ENCODE measurements around the gene APLNR.

The APLNR gene

GRCh38 chr11:57219021-57219627 lies 17.9 kb downstream of the APLNR start:
- no peak for TF ChIP-seq CTCF (IDR thresholded peaks at IDR 0.05; ENCODE audit: low read depth, low read length)
- TF ChIP-seq EZH2phosphoT487 (IDR thresholded peaks at IDR 0.05; ENCODE audit: low read depth), result no peak
- Histone ChIP-seq H3K4me1 (ENCODE audit: low read length) (no peaks in the 10 kb centered on the region), H3K9ac (ENCODE audit: low read length) (no peak overlapping the region), H3K36me3 (replicated peaks; ENCODE audit: low read depth, low read length) (no peaks in the 10 kb centered on the region), H4K20me1 (ENCODE audit: insufficient read depth, low read length) (no peaks in the 10 kb centered on the region), H3K27me3 (ENCODE audit: low read depth, low read length) (peaks cover 56% of the 10 kb centered on the region), H3K27ac (ENCODE audit: low read length) (no peak overlapping the region), H3K4me3 (ENCODE audit: low read length) (no peak overlapping the region), H3K9me3 (ENCODE audit: insufficient read depth, low read length) (no peaks in the 10 kb centered on the region), H2AFZ (ENCODE audit: low read depth, low read length) (no peak overlapping the region), H3K79me2 (ENCODE audit: low read length) (no peaks in the 10 kb centered on the region), H3K4me2 (ENCODE audit: low read length) (no peak overlapping the region)

- no peak overlapping the region for H3K4me3 ChIP-seq (ENCODE audit: low read length)
- no peak overlapping the region for H3K9ac ChIP-seq (ENCODE audit: low read length)
- H3K79me2 ChIP-seq (ENCODE audit: low read length), result no peaks in the 10 kb centered on the region
- TF ChIP-seq EZH2phosphoT487 (IDR thresholded peaks at IDR 0.05; ENCODE audit: low read depth) (no peak), CTCF (IDR thresholded peaks at IDR 0.05; ENCODE audit: low read depth, low read length) (no peak)
- H4K20me1 ChIP-seq (ENCODE audit: insufficient read depth, low read length), result no peaks in the 10 kb centered on the region
- H3K36me3 ChIP-seq (replicated peaks; ENCODE audit: low read depth, low read length), result no peaks in the 10 kb centered on the region
- H3K4me1 ChIP-seq (ENCODE audit: low read length), result peaks cover 6% of the 10 kb centered on the region
- no peak overlapping the region for H2AFZ ChIP-seq (ENCODE audit: low read depth, low read length)
- H3K27ac ChIP-seq (ENCODE audit: low read length), result no peak overlapping the region
- H3K27me3 ChIP-seq (ENCODE audit: low read depth, low read length), result peaks cover 43% of the 10 kb centered on the region
- H3K4me2 ChIP-seq (ENCODE audit: low read length), result no peak overlapping the region
- H3K9me3 ChIP-seq (ENCODE audit: insufficient read depth, low read length), result no peaks in the 10 kb centered on the region
Measured at GRCh38 chr11:57217053-57217452, 20.0 kb downstream of the APLNR start.

GRCh38 chr11:57216463-57216862 lies 20.6 kb downstream of the APLNR start:
- no peaks in the 10 kb centered on the region for H4K20me1 ChIP-seq (ENCODE audit: insufficient read depth, low read length)
- peaks cover 39% of the 10 kb centered on the region for H3K27me3 ChIP-seq (ENCODE audit: low read depth, low read length)
- no peak for TF ChIP-seq CTCF (IDR thresholded peaks at IDR 0.05; ENCODE audit: low read depth, low read length)
- TF ChIP-seq EZH2phosphoT487 (IDR thresholded peaks at IDR 0.05; ENCODE audit: low read depth), result no peak
- H2AFZ ChIP-seq (ENCODE audit: low read depth, low read length), result no peak overlapping the region
- no peaks in the 10 kb centered on the region for H3K9me3 ChIP-seq (ENCODE audit: insufficient read depth, low read length)
- peaks cover 6% of the 10 kb centered on the region for H3K4me1 ChIP-seq (ENCODE audit: low read length)
- H3K36me3 ChIP-seq (replicated peaks; ENCODE audit: low read depth, low read length), result no peaks in the 10 kb centered on the region
- H3K27ac ChIP-seq (ENCODE audit: low read length), result no peak overlapping the region
- H3K79me2 ChIP-seq (ENCODE audit: low read length), result no peaks in the 10 kb centered on the region
- H3K9ac ChIP-seq (ENCODE audit: low read length), result no peak overlapping the region
- no peak overlapping the region for H3K4me3 ChIP-seq (ENCODE audit: low read length)
- H3K4me2 ChIP-seq (ENCODE audit: low read length), result no peak overlapping the region

GRCh38 chr11:57214494-57214893 lies 22.6 kb downstream of the APLNR start:
- TF ChIP-seq CTCF (IDR thresholded peaks at IDR 0.05; ENCODE audit: low read depth, low read length), result no peak
- no peak for TF ChIP-seq EZH2phosphoT487 (IDR thresholded peaks at IDR 0.05; ENCODE audit: low read depth)
- Histone ChIP-seq H3K79me2 (ENCODE audit: low read length) (no peaks in the 10 kb centered on the region), H2AFZ (ENCODE audit: low read depth, low read length) (no peak overlapping the region), H3K36me3 (replicated peaks; ENCODE audit: low read depth, low read length) (no peaks in the 10 kb centered on the region), H3K4me2 (ENCODE audit: low read length) (no peak overlapping the region), H3K27me3 (ENCODE audit: low read depth, low read length) (peaks cover 23% of the 10 kb centered on the region; the same call in 1 of the 2 replicates), H3K27ac (ENCODE audit: low read length) (no peak overlapping the region), H4K20me1 (ENCODE audit: insufficient read depth, low read length) (no peaks in the 10 kb centered on the region), H3K4me1 (ENCODE audit: low read length) (peaks cover 6% of the 10 kb centered on the region), H3K4me3 (ENCODE audit: low read length) (no peak overlapping the region), H3K9me3 (ENCODE audit: insufficient read depth, low read length) (no peaks in the 10 kb centered on the region), H3K9ac (ENCODE audit: low read length) (no peak overlapping the region)

Measured in OCI-LY3 (cell line).